Endometrial microvascular endothelial cells (primary cell): Measurements from ENCODE around the gene DNASE1L1. TPM values are rescaled to one million over a fixed set of nuclear protein-coding genes. Genes with fewer than 3 reads are reported as not detected.

ENCODE experiments used
- in situ Hi-C: cut with HindIII; loops from 2 replicates; pipeline ENCODE4 v1.10.0; 2017; ENCODE audit warnings: low sequenced_read_pairs, low pct_unique_long_range_greater_than_20kb; ENCODE audit errors: inconsistent ontology term
- total RNA-seq: library from RNA; depleted of rRNA; stranded (reverse); fragments of >200 nt; gene quantifications from one replicate; pipeline ENCODE4 v1.2.3, GENCODE V29; 2015; ENCODE audit errors: inconsistent ontology term

Gene DNASE1L1
- total RNA-seq, 1 donor from 2014 or later = 138 TPM

GRCh38 chrX:154437971-154438893, 29.2 kb upstream of the DNASE1L1 start:
- in situ Hi-C loops = no loop called here

DNA sequence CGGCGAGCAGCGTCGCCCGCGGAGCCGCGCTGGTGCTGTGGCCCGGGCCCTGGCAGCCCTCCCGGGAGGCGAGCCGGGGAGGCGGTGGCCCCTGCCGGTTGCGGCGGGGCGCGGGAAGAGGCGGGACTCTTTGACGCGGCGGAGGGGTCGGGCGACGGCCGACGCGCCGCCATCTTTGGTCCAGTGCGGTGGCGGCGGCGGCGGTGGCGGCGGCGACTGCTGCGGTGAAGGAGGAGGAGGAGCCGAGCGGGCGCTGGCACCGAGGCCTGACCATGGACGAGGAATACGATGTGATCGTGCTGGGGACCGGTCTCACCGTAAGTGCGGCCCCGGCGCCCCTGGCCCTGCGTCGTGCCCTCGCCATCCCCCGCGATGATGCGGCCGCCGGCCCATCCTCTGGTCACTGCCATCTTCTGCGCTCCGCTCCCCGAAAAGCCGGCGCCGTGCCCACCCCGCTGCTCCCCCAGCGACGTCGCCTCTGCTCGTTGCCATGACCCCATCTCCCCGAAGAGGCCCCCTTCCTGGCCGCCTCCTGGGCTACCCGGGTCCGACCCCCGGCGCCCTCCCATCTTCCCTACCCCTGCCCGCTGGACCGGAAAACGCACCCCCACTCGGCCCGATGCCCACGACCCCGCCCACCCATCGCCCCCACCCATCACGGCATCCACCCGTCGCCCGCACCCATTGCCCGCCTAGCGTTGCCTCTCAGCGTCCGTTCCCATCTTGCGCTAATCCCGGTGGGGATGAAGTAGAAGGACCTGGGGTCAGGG, 28.1 kb upstream of the DNASE1L1 start, which contains the start of gene GDI1:
GDI1 (plus strand) TSS at position 172 of the 770 bp plus-strand sequence; CDS start at position 273, 101 bp downstream.
- in situ Hi-C loops = no loop called here

GRCh38 chrX:154436374-154436982, 27.4 kb upstream of the DNASE1L1 start:
- in situ Hi-C loops = no loop called here

GRCh38 chrX:154435171-154435733, 26.2 kb upstream of the DNASE1L1 start:
- in situ Hi-C loops = no loop called here

GRCh38 chrX:154434394-154435168, 25.5 kb upstream of the DNASE1L1 start:
- in situ Hi-C loops = no loop called here

GRCh38 chrX:154433605-154434004, 24.6 kb upstream of the DNASE1L1 start:
- in situ Hi-C loops = no loop called here

GRCh38 chrX:154432210-154432609, 23.2 kb upstream of the DNASE1L1 start:
- in situ Hi-C loops = no loop called here

- in situ Hi-C loops = no loop called here
These were observed 22.3 kb upstream of the DNASE1L1 start for GRCh38 chrX:154431341-154431740.

- in situ Hi-C loops = no loop called here
These were observed 21.9 kb upstream of the DNASE1L1 start for GRCh38 chrX:154430916-154431315.

DNA sequence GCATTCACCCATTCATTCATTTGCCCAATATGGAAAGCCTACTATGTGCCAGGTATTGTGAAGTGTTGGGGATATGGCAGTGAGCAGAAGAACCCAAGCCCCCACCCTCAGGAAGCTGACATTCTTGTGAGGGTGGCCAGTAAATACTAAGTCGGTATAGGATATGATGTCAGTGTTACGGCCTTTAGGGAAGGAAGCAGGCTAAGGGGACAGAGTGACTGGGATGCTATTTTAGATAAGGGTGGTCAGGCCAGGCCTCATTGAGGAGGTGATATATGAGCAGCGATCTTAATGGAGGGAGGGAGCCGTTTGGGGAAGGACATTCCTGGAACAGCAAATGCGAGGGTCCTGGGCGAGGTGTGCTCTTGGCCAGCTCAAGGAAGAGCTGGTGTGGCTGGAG, 21.4 kb upstream of the DNASE1L1 start:
- in situ Hi-C loops = no loop called here

DNA sequence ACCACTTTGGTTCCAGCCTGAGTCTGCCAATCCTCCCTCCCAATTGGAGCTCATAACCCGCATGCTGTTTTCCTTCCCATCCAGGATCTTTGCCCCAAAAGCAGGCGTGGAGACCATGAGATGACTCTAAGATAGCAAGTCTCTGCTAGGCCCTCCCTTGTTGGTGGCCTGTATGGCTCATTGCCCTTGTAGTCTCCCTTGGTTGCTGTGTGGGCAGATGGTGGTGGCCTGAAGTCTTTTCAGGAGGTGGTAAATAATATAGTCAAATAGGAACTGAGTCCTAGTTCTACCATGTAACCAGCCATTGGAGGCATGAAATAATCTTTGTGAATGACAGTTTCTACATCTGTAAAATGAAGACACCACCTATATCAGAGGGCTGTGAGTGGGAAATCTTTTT, 20.7 kb upstream of the DNASE1L1 start:
- in situ Hi-C loops = no loop called here

- in situ Hi-C loops = no loop called here
These were observed 19.4 kb upstream of the DNASE1L1 start, which contains the start of gene ATP6AP1 for GRCh38 chrX:154428176-154429171. Gene ATP6AP1, plus strand, starts transcription at chrX:154428677. Its CDS starts 16 bp downstream, at chrX:154428693.

DNA sequence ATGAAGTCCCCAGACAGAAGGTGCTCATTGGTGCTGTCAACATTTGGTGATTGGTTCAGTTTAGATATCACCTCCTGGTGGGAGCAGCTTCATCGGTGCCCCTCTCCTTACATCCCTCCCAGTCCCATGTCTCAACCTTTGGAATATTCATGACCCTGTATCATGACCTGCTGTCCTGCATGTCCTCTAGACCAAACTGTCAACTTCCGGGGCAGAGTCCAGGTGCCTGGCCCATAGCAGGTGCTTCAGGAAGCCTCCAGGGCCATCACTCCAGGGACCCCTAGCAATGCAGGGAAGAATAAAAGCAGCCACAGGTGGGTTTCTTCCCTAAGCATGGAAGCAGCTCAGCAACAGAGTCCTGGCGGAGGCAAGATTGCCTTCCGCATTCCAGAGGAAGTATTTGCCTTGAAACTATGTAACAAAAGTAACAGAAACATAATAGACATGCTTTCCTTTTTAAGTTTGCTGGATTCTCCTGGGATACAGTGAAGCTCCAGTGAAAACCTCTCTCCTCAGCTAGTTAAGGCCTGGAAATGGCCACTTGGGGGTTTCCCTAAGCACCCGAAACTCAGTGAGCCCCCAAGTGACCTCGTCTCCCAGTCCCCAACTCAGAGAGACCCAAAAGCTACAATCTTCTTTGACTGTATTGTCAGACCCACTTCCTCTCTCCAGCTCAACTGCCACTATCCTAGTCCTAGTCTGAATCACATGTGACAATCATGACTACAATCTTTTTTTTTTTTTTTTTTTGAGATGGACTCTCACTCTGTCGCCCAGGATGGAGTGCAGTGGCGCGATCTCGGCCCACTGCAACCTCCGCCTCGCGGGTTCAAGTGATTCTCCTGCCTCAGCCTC, 18.1 kb upstream of the DNASE1L1 start:
- in situ Hi-C loops = no loop called here

DNA sequence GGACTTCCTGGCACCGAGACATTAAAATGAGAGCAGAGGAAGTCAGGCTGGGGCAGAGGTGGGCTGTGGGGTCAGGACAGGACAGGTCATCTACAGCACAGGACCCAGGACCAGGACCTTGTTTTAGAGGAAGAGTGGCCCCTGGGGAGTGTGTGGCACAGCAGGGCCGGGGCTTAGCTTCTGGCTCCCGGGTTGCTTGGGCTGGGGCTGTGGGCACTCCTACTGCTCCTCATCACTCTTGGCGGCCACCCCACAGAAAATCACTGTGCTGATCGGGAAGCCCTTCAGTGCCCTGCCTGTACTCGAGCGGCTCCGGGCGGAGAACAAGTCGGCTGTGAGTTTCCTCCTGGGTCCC, 11.3 kb upstream of the DNASE1L1 start:
- in situ Hi-C loops = no loop called here

DNA sequence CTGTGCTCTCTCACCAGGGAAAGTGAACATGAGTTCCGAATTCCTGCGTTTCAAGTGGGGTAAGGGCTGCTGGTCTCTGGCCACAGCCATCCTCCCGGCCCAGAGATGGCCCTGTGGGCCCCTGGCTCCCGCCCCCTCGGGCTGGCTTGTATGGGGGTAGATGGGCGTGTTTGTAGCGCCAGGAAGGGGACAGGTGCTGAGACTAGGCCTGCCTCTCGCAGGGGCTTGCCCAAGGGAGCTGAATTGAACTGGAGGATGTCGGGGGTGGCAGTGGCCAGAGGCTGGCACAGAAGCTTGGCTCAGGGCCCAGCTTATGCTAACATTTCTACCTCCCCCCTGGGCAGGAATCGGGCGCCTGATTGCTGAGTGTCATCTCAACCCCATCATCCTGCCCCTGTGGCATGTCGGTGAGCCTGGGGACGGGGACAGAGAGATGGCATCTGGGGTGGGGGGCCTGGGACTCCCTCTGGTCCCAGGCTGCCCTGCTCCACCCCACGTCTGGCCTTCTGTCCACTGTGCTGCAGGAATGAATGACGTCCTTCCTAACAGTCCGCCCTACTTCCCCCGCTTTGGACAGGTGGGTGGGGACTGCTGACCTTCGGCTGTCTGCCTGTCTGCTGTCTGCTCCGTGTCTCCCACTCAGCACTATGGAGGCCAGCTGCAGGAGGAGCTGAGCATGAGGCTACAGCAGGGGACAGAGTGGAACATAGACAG, 10.8 kb upstream of the DNASE1L1 start:
- in situ Hi-C loops = no loop called here

DNA sequence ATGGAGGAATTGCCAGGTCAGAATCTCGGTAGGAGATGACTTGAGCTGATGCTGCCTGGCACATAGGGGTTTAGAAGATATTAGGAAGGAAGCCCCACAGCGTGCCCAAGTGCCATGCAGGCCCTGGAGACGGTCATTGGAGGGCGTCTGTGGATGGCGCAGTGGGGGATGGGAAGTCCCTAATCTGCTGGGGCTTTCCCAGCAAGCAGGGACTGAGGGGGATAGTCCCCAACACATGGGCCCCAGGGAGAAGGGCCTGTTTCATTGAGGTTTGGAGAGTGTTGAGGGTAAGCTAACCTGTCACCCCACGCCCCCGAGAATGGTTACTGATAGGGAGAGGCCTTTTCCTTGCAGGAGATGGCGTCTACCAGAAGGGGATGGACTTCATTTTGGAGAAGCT, 10.1 kb upstream of the DNASE1L1 start:
- in situ Hi-C loops = no loop called here
